B cell (primary cell): ENCODE data around the gene CHAT. TPM values are rescaled to one million over a fixed set of nuclear protein-coding genes. Genes with fewer than 3 reads are reported as not detected.

ENCODE experiments used
- ATAC-seq: fragments of 200-7000 bp; cut with Tn5 transposase; one replicate; pipeline ENCODE4 v1.10.0; 2021; ENCODE audit warnings: low read depth, mild to moderate bottlenecking, moderate number of reproducible peaks, moderate library complexity
- CTCF ChIA-PET: fragments of 350-600 bp; sonication (Branson Sonifier 250); formaldehyde crosslinking; loops from one replicate; lab custom pipeline; 2021; ENCODE audit warnings: antibody characterized with exemption, inconsistent platforms; lab: Charles Lee
- POLR2A ChIA-PET: fragments of 350-600 bp; sonication (Branson Sonifier 250); formaldehyde crosslinking; loops from one replicate; lab custom pipeline; 2021; ENCODE audit warnings: antibody characterized with exemption; lab: Charles Lee
- DNase-seq: peaks from one replicate; pipeline ENCODE4 v3.0.0; 2013
- H2AFZ ChIP-seq: 2 replicates; pipeline ENCODE4 v1.6.1; 2012; ENCODE audit warnings: mild to moderate bottlenecking, low read depth, low read length; ENCODE audit not compliant: insufficient read depth, poor library complexity, severe bottlenecking
- H3K27ac ChIP-seq, 2 donors: 1 replicate in 1 of 2; 2 replicates in 1 of 2; pipeline ENCODE4 v1.5.1; 2012 to 2013; ENCODE audit warnings: low read length in 2 of 2, mild to moderate bottlenecking in 2 of 2, moderate library complexity in 1 of 2
- H3K27me3 ChIP-seq, 4 experiments: fragments of 200-600 bp in 1 of 4; sonication (generic) in 1 of 4; replicated peaks in 1 of 4; 1 replicate in 2 of 4; 2 replicates in 2 of 4; pipeline versions ENCODE4 v1.6.1 to v1.7.0; 2013 to 2016; ENCODE audit warnings: low read length in 3 of 4, mild to moderate bottlenecking in 2 of 4, mixed read lengths in 1 of 4, moderate library complexity in 1 of 4; ENCODE audit not compliant: insufficient read depth in 4 of 4, control insufficient read depth in 3 of 4; ENCODE audit errors: control extremely low read depth in 1 of 4
- H3K36me3 ChIP-seq, 2 experiments: replicated peaks in 1 of 2; 1 replicate in 1 of 2; 2 replicates in 1 of 2; pipeline versions ENCODE4 v1.6.1 to v1.7.1; 2013; ENCODE audit warnings: low read length in 1 of 2; ENCODE audit not compliant: insufficient read depth in 2 of 2, control insufficient read depth in 1 of 2; ENCODE audit errors: control extremely low read depth in 1 of 2, extremely low read depth in 1 of 2
- H3K4me1 ChIP-seq, 2 donors: fragments of 200-600 bp in 1 of 2; sonication (generic) in 1 of 2; 1 replicate in 1 of 2; 2 replicates in 1 of 2; pipeline versions ENCODE4 v1.5.1 to v1.6.1; 2013 to 2017; ENCODE audit warnings: low read length in 2 of 2; ENCODE audit not compliant: control insufficient read depth in 2 of 2, insufficient read depth in 2 of 2
- H3K4me2 ChIP-seq: replicated peaks from 2 replicates; pipeline ENCODE3; 2012; ENCODE audit warnings: mild to moderate bottlenecking, low read depth, low read length; ENCODE audit not compliant: poor library complexity, severe bottlenecking
- H3K4me3 ChIP-seq, 5 experiments: fragments of 200-600 bp in 1 of 5; sonication (generic) in 1 of 5; 1 replicate in 3 of 5; 2 replicates in 2 of 5; pipeline versions ENCODE4 v1.5.1 to v1.7.0; 2011 to 2016; ENCODE audit warnings: low read length in 4 of 5, mild to moderate bottlenecking in 4 of 5, low read depth in 2 of 5, control low read depth in 1 of 5, moderate library complexity in 1 of 5; ENCODE audit not compliant: insufficient read depth in 1 of 5; ENCODE audit errors: control extremely low read depth in 1 of 5, extremely low read depth in 1 of 5
- H3K79me2 ChIP-seq: fragments of 200-600 bp; sonication (generic); one replicate; pipeline ENCODE4 v1.6.0; 2016; ENCODE audit warnings: low read length; ENCODE audit not compliant: control insufficient read depth, insufficient read depth
- H3K9ac ChIP-seq: fragments of 200-600 bp; sonication (generic); 2 replicates; pipeline ENCODE4 v1.6.1; 2017; ENCODE audit warnings: mild to moderate bottlenecking, low read length, moderate library complexity
- H3K9me3 ChIP-seq, 3 donors: one replicate each; pipeline versions ENCODE4 v1.6.1 to v1.7.1; 2013; ENCODE audit warnings: low read length in 2 of 3; ENCODE audit not compliant: control insufficient read depth in 2 of 3, insufficient read depth in 1 of 3; ENCODE audit errors: control extremely low read depth in 1 of 3
- H4K20me1 ChIP-seq: 2 replicates; pipeline ENCODE4 v1.6.0; 2012; ENCODE audit warnings: mild to moderate bottlenecking, low read length; ENCODE audit not compliant: insufficient read depth, control insufficient read depth, poor library complexity, severe bottlenecking
- H3K27ac Mint-ChIP-seq: one replicate; pipeline ENCODE4 v1.8.0; 2021; ENCODE audit warnings: mixed read lengths
- H3K27me3 Mint-ChIP-seq: one replicate; pipeline ENCODE4 v1.8.0; 2021; ENCODE audit warnings: mixed read lengths
- H3K4me1 Mint-ChIP-seq: one replicate; pipeline ENCODE4 v1.8.0; 2021; ENCODE audit warnings: mixed read lengths
- H3K4me3 Mint-ChIP-seq: one replicate; pipeline ENCODE4 v1.8.0; 2021; ENCODE audit warnings: mixed read lengths
- H3K9me3 Mint-ChIP-seq: one replicate; pipeline ENCODE4 v1.8.0; 2022; ENCODE audit warnings: mixed read lengths; ENCODE audit not compliant: insufficient read depth
- CTCF ChIP-seq: fragments of 200-600 bp; IDR thresholded peaks from one replicate; pipeline ENCODE4 v1.8.0; 2022; ENCODE audit warnings: antibody characterized with exemption, mild to moderate bottlenecking
- EZH2 ChIP-seq: IDR thresholded peaks from 2 replicates; pipeline ENCODE4 v1.6.1; 2012; ENCODE audit warnings: borderline replicate concordance, low read depth, mild to moderate bottlenecking, moderate library complexity, low read length; ENCODE audit not compliant: insufficient read depth, poor library complexity, severe bottlenecking
- WGBS: methylation state at CpG from one replicate; pipeline ENCODE4 v1.1.5; 2013; ENCODE audit warnings: missing lambda C conversion rate; ENCODE audit not compliant: insufficient coverage; 5-methylcytosine and 5-hydroxymethylcytosine counted together
- intact Hi-C: fragments of 100-400 bp; cut with micrococcal nuclease; formaldehyde crosslinking; loops from one replicate; pipeline ENCODE4 v1.10.0; 2022
- polyA plus RNA-seq: library from polyadenylated mRNA; depleted of rRNA; stranded (reverse); fragments of >200 nt; gene quantifications from 2 replicates; pipeline ENCODE4 v1.2.3, GENCODE V29; 2012
- total RNA-seq, 2 donors: library from RNA; stranded (reverse); fragments of 120-200 nt in 1 of 2; gene quantifications; 1 replicate in 1 of 2; 2 replicates in 1 of 2; pipeline versions ENCODE4 v1.2.3 to v1.2.4, GENCODE V29; 2013 to 2022

CHAT gene
- total and polyA plus RNA-seq, 2 donors (not counting 1 experiment from before 2014, with no cell fraction given) = not detected

GRCh38 chr10:49662169-49662830 is 48.5 kb downstream of the CHAT start:
- no peak overlapping the region for H2AFZ ChIP-seq
- Mint-ChIP-seq H3K9me3 (peaks cover 3% of the 10 kb centered on the region), H3K27ac (no peak overlapping the region), H3K27me3 (peaks cover 6% of the 10 kb centered on the region), H3K4me1 (no peaks in the 10 kb centered on the region), H3K4me3 (no peak overlapping the region)
- no peak overlapping the region for H3K4me2 ChIP-seq
- POLR2A ChIA-PET = no interaction called here
- no peaks in the 10 kb centered on the region for H3K79me2 ChIP-seq
- intact Hi-C loops = no loop called here
- H3K4me1 ChIP-seq = no peaks in the 10 kb centered on the region
- H4K20me1 ChIP-seq = no peaks in the 10 kb centered on the region
- ATAC-seq (no peak), DNase-seq (no peak)
- CTCF ChIA-PET = no interaction called here
- peaks cover 0 to 22% (median 0%) of the 10 kb centered on the region in 3 donors for H3K9me3 ChIP-seq
- TF ChIP-seq EZH2 (no peak), CTCF (no peak)
- no peaks in the 10 kb centered on the region for H3K36me3 ChIP-seq
- WGBS = 92% methylated on average over 12 of the region's 15 CpGs
- no peak overlapping the region for H3K9ac ChIP-seq
- H3K27ac ChIP-seq = no peak overlapping the region
- H3K27me3 ChIP-seq = no peaks in the 10 kb centered on the region
- no peak overlapping the region for H3K4me3 ChIP-seq

GRCh38 chr10:49663596-49663995 is 49.8 kb downstream of the CHAT start:
- Histone ChIP-seq H3K9me3 (peaks cover 0 to 16% (median 0%) of the 10 kb centered on the region in 3 donors), H3K27ac (no peak overlapping the region), H2AFZ (no peak overlapping the region), H3K36me3 (no peaks in the 10 kb centered on the region), H3K4me1 (no peaks in the 10 kb centered on the region), H3K9ac (no peak overlapping the region), H3K4me3 (no peak overlapping the region), H3K27me3 (peaks cover 0 to 2% (median under 1%) of the 10 kb centered on the region in 4 experiments), H3K4me2 (no peak overlapping the region), H3K79me2 (no peaks in the 10 kb centered on the region), H4K20me1 (no peaks in the 10 kb centered on the region)
- DNase-seq (no peak), ATAC-seq (no peak)
- Mint-ChIP-seq H3K9me3 (peaks cover 3% of the 10 kb centered on the region), H3K4me3 (no peak overlapping the region), H3K27me3 (peaks cover 6% of the 10 kb centered on the region), H3K27ac (no peak overlapping the region), H3K4me1 (no peaks in the 10 kb centered on the region)
- intact Hi-C loops = no loop called here
- no peak for TF ChIP-seq EZH2
- no peak for TF ChIP-seq CTCF
- WGBS = 79% methylated on average over 4 of the region's 6 CpGs
- ChIA-PET CTCF (no interaction called here), POLR2A (no interaction called here)
